IMR-90 (cell line): ENCODE results near the gene DOK6. TPM values are rescaled to one million over a fixed set of nuclear protein-coding genes. Genes with fewer than 3 reads are reported as not detected.

ENCODE experiments used
- ATAC-seq: fragments of 200-7000 bp; cut with Tn5 transposase; 2 replicates; pipeline ENCODE4 v1.9.1; 2020; ENCODE audit warnings: low read depth, mild to moderate bottlenecking, moderate library complexity
- BruUV-seq: library from RNA; stranded (reverse); fragments of 400-500 nt; replicated peaks from 2 replicates; lab custom pipeline; 2021; lab: Mats Ljungman, UMichigan
- CTCF ChIA-PET: fragments of 300-600 bp; formaldehyde crosslinking; extraction: SDS; loops from one replicate; lab custom pipeline; 2021; ENCODE audit warnings: antibody characterized with exemption; lab: Yijun Ruan, JAX
- POLR2A ChIA-PET: fragments of 300-600 bp; sonication (Branson Sonifier 250); formaldehyde crosslinking; loops from one replicate; lab custom pipeline; 2022; ENCODE audit warnings: antibody characterized with exemption; ENCODE audit not compliant: unreplicated experiment; lab: Charles Lee
- DNase-seq: peaks from one replicate; pipeline ENCODE4 v3.0.0; 2013
- H2AFZ ChIP-seq: replicated peaks from 2 replicates; pipeline ENCODE3; 2013; ENCODE audit warnings: low read length, mild to moderate bottlenecking; ENCODE audit not compliant: poor library complexity
- H2AK5ac ChIP-seq: 2 replicates; pipeline ENCODE4 v1.6.1; 2013; ENCODE audit warnings: low read depth, low read length, inconsistent platforms
- H2AK9ac ChIP-seq: replicated peaks from 2 replicates; pipeline ENCODE3; 2013; ENCODE audit warnings: mild to moderate bottlenecking, low read depth, low read length, moderate library complexity; ENCODE audit not compliant: poor library complexity
- H2BK120ac ChIP-seq: 2 replicates; pipeline ENCODE4 v1.6.1; 2013; ENCODE audit warnings: low read depth, low read length, inconsistent platforms
- H2BK15ac ChIP-seq: 3 replicates; pipeline ENCODE4 v1.6.1; 2013; ENCODE audit warnings: low read depth, low read length, inconsistent platforms
- H2BK20ac ChIP-seq: 2 replicates; pipeline ENCODE4 v1.6.1; 2013; ENCODE audit warnings: low read depth, mild to moderate bottlenecking, inconsistent platforms, low read length, moderate library complexity
- H2BK5ac ChIP-seq: 2 replicates; pipeline ENCODE4 v1.6.1; 2013; ENCODE audit warnings: mild to moderate bottlenecking, low read depth, low read length, inconsistent platforms; ENCODE audit not compliant: poor library complexity, severe bottlenecking
- H3K14ac ChIP-seq: replicated peaks from 2 replicates; pipeline ENCODE4 v1.6.1; 2013; ENCODE audit warnings: low read depth, low read length, inconsistent platforms
- H3K18ac ChIP-seq: 2 replicates; pipeline ENCODE4 v1.6.1; 2013; ENCODE audit warnings: low read depth, low read length, control low read depth
- H3K23ac ChIP-seq: 2 replicates; pipeline ENCODE4 v1.6.1; 2013; ENCODE audit warnings: low read depth, low read length, inconsistent platforms
- H3K27ac ChIP-seq: 2 replicates; pipeline ENCODE4 v1.5.1; 2013; ENCODE audit warnings: mild to moderate bottlenecking, control low read depth, low read length; ENCODE audit not compliant: insufficient read depth
- H3K27me3 ChIP-seq: 2 replicates; pipeline ENCODE4 v1.6.1; 2013; ENCODE audit warnings: low read length; ENCODE audit not compliant: control insufficient read depth, insufficient read depth
- H3K36me3 ChIP-seq: 2 replicates; pipeline ENCODE4 v1.6.1; 2013; ENCODE audit warnings: low read length, mixed read lengths; ENCODE audit not compliant: control insufficient read depth, insufficient read depth
- H3K4ac ChIP-seq: 2 replicates; pipeline ENCODE4 v1.6.1; 2013; ENCODE audit warnings: low read depth, low read length, inconsistent platforms
- H3K4me1 ChIP-seq: 2 replicates; pipeline ENCODE4 v1.6.1; 2013; ENCODE audit warnings: low read length, mixed read lengths; ENCODE audit not compliant: control insufficient read depth, insufficient read depth
- H3K4me2 ChIP-seq: 2 replicates; pipeline ENCODE4 v1.6.1; 2013; ENCODE audit warnings: low read depth, mild to moderate bottlenecking, control low read depth, low read length, moderate library complexity
- H3K4me3 ChIP-seq: 2 replicates; pipeline ENCODE4 v1.5.1; 2013; ENCODE audit warnings: low read depth, mild to moderate bottlenecking, control low read depth, low read length, moderate library complexity; ENCODE audit not compliant: insufficient read depth
- H3K56ac ChIP-seq: 2 replicates; pipeline ENCODE4 v1.6.1; 2013; ENCODE audit warnings: low read length, inconsistent platforms; ENCODE audit not compliant: insufficient read depth; ENCODE audit errors: extremely low read depth
- H3K79me1 ChIP-seq, 2 experiments: 2 replicates each; pipeline ENCODE4 v1.6.1; 2013; ENCODE audit warnings: low read length in 2 of 2, inconsistent platforms in 1 of 2, low read depth in 1 of 2
- H3K9ac ChIP-seq: 2 replicates; pipeline ENCODE4 v1.6.1; 2013; ENCODE audit warnings: low read depth, low read length, control low read depth
- H3K9me1 ChIP-seq: 2 replicates; pipeline ENCODE4 v1.6.1; 2013; ENCODE audit warnings: low read length, inconsistent platforms; ENCODE audit not compliant: insufficient read depth
- H3K9me3 ChIP-seq: 2 replicates; pipeline ENCODE4 v1.6.1; 2013; ENCODE audit warnings: low read length; ENCODE audit not compliant: control insufficient read depth, insufficient read depth
- H4K20me1 ChIP-seq: 2 replicates; pipeline ENCODE4 v1.6.1; 2013; ENCODE audit warnings: low read length, inconsistent platforms; ENCODE audit not compliant: insufficient read depth
- H4K5ac ChIP-seq: 2 replicates; pipeline ENCODE4 v1.6.1; 2013; ENCODE audit warnings: mild to moderate bottlenecking, low read depth, low read length, control low read depth
- H4K8ac ChIP-seq, 2 experiments: 2 replicates each; pipeline ENCODE4 v1.6.1; 2013; ENCODE audit warnings: low read depth in 2 of 2, low read length in 2 of 2, control low read depth in 1 of 2, inconsistent platforms in 1 of 2
- H4K91ac ChIP-seq: 2 replicates; pipeline ENCODE4 v1.6.1; 2013; ENCODE audit warnings: low read depth, low read length, inconsistent platforms; ENCODE audit not compliant: insufficient read depth
- BHLHE40 ChIP-seq: fragments of 150-350 bp; IDR thresholded peaks from 2 replicates; pipeline ENCODE4 v1.6.1; 2016; ENCODE audit warnings: mild to moderate bottlenecking, low read depth, low read length
- NFE2L2 ChIP-seq: fragments of 150-350 bp; IDR thresholded peaks from 2 replicates; pipeline ENCODE4 v1.6.1; 2016; ENCODE audit warnings: low read depth, mild to moderate bottlenecking, low read length
- RCOR1 ChIP-seq: IDR thresholded peaks from 2 replicates; pipeline ENCODE4 v1.6.1; 2012; ENCODE audit warnings: mild to moderate bottlenecking, low read length, improper control_type of control experiment; ENCODE audit not compliant: insufficient replicate concordance
- dilution Hi-C: fragments of 300-500 bp; cut with HindIII; formaldehyde crosslinking; loops from one replicate; pipeline ENCODE4 v1.14.3; 2018; ENCODE audit warnings: low sequenced_read_pairs; ENCODE audit not compliant: unreplicated experiment
- in situ Hi-C: fragments of 300-500 bp; cut with MboI; formaldehyde crosslinking; loops from 3 replicates; pipeline ENCODE4 v1.14.3; 2019; ENCODE audit warnings: low sequenced_read_pairs, inconsistent platforms, mixed read lengths
- intact Hi-C: fragments of 100-400 bp; cut with micrococcal nuclease; formaldehyde crosslinking; loops from 2 replicates; pipeline ENCODE4 v1.10.0; 2022
- polyA plus RNA-seq, 3 experiments: library from polyadenylated mRNA; depleted of rRNA; stranded (reverse); fragments of >200 nt; gene quantifications; 2 replicates each; pipeline ENCODE4 v1.2.3, GENCODE V29; 2012; ENCODE audit warnings: low replicate concordance in 1 of 3
- total RNA-seq: library from RNA; depleted of rRNA; stranded (reverse); fragments of >200 nt; gene quantifications from 2 replicates; pipeline ENCODE4 v1.2.3, GENCODE V29; 2012

Gene DOK6
- total and polyA plus RNA-seq, 2 of the 4 experiments (the other 2 are of a cell fraction): 1.9 to 2.7 TPM

DNA sequence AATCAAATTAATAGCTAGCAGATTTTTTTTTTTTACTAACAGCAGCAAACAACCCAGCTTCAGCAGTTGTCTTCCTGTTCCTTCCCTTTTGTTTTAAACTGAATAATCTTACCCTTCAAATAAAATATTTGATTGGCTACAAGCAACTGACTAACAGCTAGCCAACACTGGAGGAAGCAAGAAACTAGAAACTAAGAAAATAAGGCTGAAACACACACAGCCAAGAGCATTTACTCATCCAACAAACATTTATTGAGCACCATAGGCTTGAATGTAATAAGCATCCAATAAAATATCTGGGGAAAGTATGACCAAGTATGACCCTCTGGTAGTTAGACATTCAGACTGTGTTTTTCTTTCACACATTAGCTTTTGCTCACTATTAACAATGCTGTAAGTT lies 357.8 kb downstream of the DOK6 start:
- Histone ChIP-seq H3K18ac (no peak overlapping the region; the same call in 1 of the 2 replicates), H2AFZ (no peak overlapping the region), H3K56ac (no peak overlapping the region), H3K27ac (no peak overlapping the region), H3K9ac (no peak overlapping the region), H2AK9ac (no peak overlapping the region), H3K4me2 (peak overlapping the region; percentile 11; the same call in 1 of the 2 replicates), H3K36me3 (no peaks in the 10 kb centered on the region), H2BK15ac (no peak overlapping the region), H3K4ac (no peak overlapping the region), H3K79me1 (no peaks in the 10 kb centered on the region), H4K8ac (no peak overlapping the region), H3K23ac (no peak overlapping the region), H2BK5ac (peak overlapping the region; percentile 35), H4K20me1 (no peaks in the 10 kb centered on the region), H2AK5ac (no peak overlapping the region), H2BK120ac (no peak overlapping the region), H3K14ac (no peak overlapping the region), H2BK20ac (no peak overlapping the region), H3K4me1 (peaks cover 2% of the 10 kb centered on the region; the same call in 1 of the 2 replicates), H4K5ac (peak overlapping the region; percentile 18; the same call in 1 of the 2 replicates), H3K27me3 (no peaks in the 10 kb centered on the region), H3K9me1 (0 out of 2 replicates have a peak, but pooled peaks cover 2% of the 10 kb centered on the region), H4K91ac (no peak overlapping the region), H3K9me3 (no peaks in the 10 kb centered on the region), H3K4me3 (no peak overlapping the region)
- no TSS peak for BruUV-seq
- TF ChIP-seq BHLHE40: no peak
- TF ChIP-seq RCOR1: no peak
- no peak for TF ChIP-seq NFE2L2
- dilution Hi-C loops: no loop called here
- peak; percentile 75 for DNase-seq
- intact Hi-C loops: loop anchor here (10.0 kb wide), 1 partner anchor 316 kb away; no protein-coding TSS in a partner anchor
- CTCF ChIA-PET: no interaction called here
- POLR2A ChIA-PET: no interaction called here
- in situ Hi-C loops: no loop called here
- peak; percentile 83 for ATAC-seq
